ENCODE measurements around the gene SNAI1. TPM values are rescaled to one million over a fixed set of nuclear protein-coding genes. Genes with fewer than 3 reads are reported as not detected.

Gene SNAI1
- polyA plus RNA-seq, 4 donors: 1.1 to 7.8 (median 6.9) TPM; not detected in 1

GRCh38 chr20:49942303-49942702 is 40.5 kb upstream of the SNAI1 start:
- WGBS, 3 donors: 65 to 69% (median 69%) methylated on average over 3 of the region's 3 CpGs
- H3K4me1 ChIP-seq (ENCODE audit: control insufficient read depth in 3 of 3, insufficient read depth in 2 of 3, low read depth in 1 of 3, low read length in 2 of 3): peaks cover 5 to 16% (median 8%) of the 10 kb centered on the region in 3 donors
- H3K4me3 ChIP-seq (ENCODE audit: low read depth in 1 of 3, low read length in 3 of 3): no peak overlapping the region
- no peak for DNase-seq
- H3K27ac ChIP-seq (ENCODE audit: low read depth in 1 of 3, low read length in 2 of 3): no peak overlapping the region
- H3K9me3 ChIP-seq (ENCODE audit: control insufficient read depth in 2 of 2, insufficient read depth in 1 of 2, low read depth in 1 of 2, low read length in 1 of 2): no peaks in the 10 kb centered on the region
- H3K36me3 ChIP-seq (ENCODE audit: control insufficient read depth in 3 of 3, insufficient read depth in 2 of 3, low read depth in 1 of 3, low read length in 3 of 3): peaks cover 14 to 64% (median 25%) of the 10 kb centered on the region in 3 donors
- no peak for FAIRE-seq
- no peaks in the 10 kb centered on the region for H3K27me3 ChIP-seq (ENCODE audit: control insufficient read depth in 3 of 3, insufficient read depth in 3 of 3, low read length in 3 of 3)

DNA sequence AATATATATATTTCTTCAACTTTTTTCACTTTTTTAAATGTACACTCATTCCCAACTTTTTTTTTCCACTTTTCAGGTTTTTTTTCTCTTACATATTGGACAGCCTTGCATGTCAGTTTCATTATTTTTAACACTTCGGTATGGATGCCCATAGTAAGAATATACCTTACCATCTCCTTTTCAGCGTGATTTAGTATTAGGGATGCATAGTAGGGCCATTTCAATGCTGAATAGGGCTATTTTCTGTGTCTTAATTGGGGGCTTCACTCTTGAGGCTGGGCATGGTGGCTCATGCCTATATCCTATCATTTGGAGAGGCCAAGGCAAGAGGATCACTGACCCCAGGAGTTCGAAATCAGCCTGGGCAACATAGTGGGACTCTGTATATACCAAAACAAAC is 39.8 kb upstream of the SNAI1 start:
- Histone ChIP-seq H3K4me3 (ENCODE audit: low read depth in 1 of 3, low read length in 3 of 3) (no peak overlapping the region), H3K4me1 (ENCODE audit: control insufficient read depth in 3 of 3, insufficient read depth in 2 of 3, low read depth in 1 of 3, low read length in 2 of 3) (peaks cover 5 to 10% (median 8%) of the 10 kb centered on the region in 3 donors), H3K9me3 (ENCODE audit: control insufficient read depth in 2 of 2, insufficient read depth in 1 of 2, low read depth in 1 of 2, low read length in 1 of 2) (no peaks in the 10 kb centered on the region), H3K27me3 (ENCODE audit: control insufficient read depth in 3 of 3, insufficient read depth in 3 of 3, low read length in 3 of 3) (no peaks in the 10 kb centered on the region), H3K36me3 (ENCODE audit: control insufficient read depth in 3 of 3, insufficient read depth in 2 of 3, low read depth in 1 of 3, low read length in 3 of 3) (peaks cover 14 to 65% (median 26%) of the 10 kb centered on the region in 3 donors), H3K27ac (ENCODE audit: low read depth in 1 of 3, low read length in 2 of 3) (no peak overlapping the region)
- DNase-seq (no peak), FAIRE-seq (no peak)
- 91 to 94% (median 91%) methylated on average over 3 of the region's 3 CpGs for WGBS, 3 donors

DNA sequence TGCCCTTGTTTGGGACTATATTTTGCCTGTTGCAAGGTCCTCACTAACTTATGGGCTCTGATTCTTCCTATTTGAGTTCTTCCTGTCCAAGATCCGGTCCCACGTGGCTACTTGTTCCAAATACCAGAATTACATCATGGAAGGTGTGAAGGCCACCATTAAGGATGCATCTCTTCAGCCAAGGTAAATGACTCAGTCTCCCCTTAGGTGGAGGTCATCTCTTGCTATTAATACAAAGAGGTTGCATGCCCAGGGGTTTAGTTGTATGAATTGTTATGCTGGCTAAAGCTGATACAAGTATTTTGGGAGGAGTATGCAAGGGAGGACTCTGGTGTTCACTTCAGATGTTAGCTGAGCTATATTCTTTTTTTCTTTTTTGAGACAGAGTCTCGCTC is 37.5 kb upstream of the SNAI1 start:
- 91 to 95% (median 91%) methylated on average over 3 of the region's 3 CpGs for WGBS, 3 donors

GRCh38 chr20:49945701-49946477 is 36.9 kb upstream of the SNAI1 start:
- no peak for FAIRE-seq

More for the DNA sequence above, 37.5 kb upstream of the SNAI1 start:
- Histone ChIP-seq H3K4me1 (ENCODE audit: control insufficient read depth in 3 of 3, insufficient read depth in 2 of 3, low read depth in 1 of 3, low read length in 2 of 3) (peaks cover 0 to 10% (median 5%) of the 10 kb centered on the region in 3 donors), H3K27ac (ENCODE audit: low read depth in 1 of 3, low read length in 2 of 3) (peak overlapping the region in 1 of 3 donors; percentile 25), H3K27me3 (ENCODE audit: control insufficient read depth in 3 of 3, insufficient read depth in 3 of 3, low read length in 3 of 3) (no peaks in the 10 kb centered on the region), H3K9me3 (ENCODE audit: control insufficient read depth in 2 of 2, insufficient read depth in 1 of 2, low read depth in 1 of 2, low read length in 1 of 2) (no peaks in the 10 kb centered on the region), H3K4me3 (ENCODE audit: low read depth in 1 of 3, low read length in 3 of 3) (no peak overlapping the region), H3K36me3 (ENCODE audit: control insufficient read depth in 3 of 3, insufficient read depth in 2 of 3, low read depth in 1 of 3, low read length in 3 of 3) (peaks cover 26 to 75% (median 39%) of the 10 kb centered on the region in 3 donors)
- DNase-seq (no peak), FAIRE-seq (no peak)

DNA sequence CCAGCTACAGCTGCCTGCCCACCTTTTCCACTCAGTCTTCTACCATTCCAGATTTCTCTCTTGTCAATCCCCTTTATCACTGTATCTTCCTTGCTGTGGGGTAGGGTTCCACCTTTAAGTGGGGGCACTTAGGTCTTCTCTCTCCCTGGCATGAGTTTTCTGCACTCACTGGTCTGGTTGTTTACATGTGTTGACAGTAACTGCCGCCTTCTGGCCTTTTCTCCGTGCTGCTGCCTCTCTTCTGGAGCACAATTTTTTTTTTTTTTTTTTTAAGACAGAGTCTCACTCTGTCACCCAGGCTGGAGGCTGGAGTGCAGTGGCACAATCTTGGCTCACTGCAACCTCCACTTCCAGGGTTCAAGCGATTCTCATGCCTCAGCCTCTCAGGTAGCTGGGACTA is 34.6 kb upstream of the SNAI1 start:
- Histone ChIP-seq H3K27me3 (ENCODE audit: control insufficient read depth in 3 of 3, insufficient read depth in 3 of 3, low read length in 3 of 3) (no peaks in the 10 kb centered on the region), H3K27ac (ENCODE audit: low read depth in 1 of 3, low read length in 2 of 3) (no peak overlapping the region), H3K4me1 (ENCODE audit: control insufficient read depth in 3 of 3, insufficient read depth in 2 of 3, low read depth in 1 of 3, low read length in 2 of 3) (peaks cover 0 to 10% (median 3%) of the 10 kb centered on the region in 3 donors), H3K36me3 (ENCODE audit: control insufficient read depth in 3 of 3, insufficient read depth in 2 of 3, low read depth in 1 of 3, low read length in 3 of 3) (peaks cover 33 to 73% (median 50%) of the 10 kb centered on the region in 3 donors), H3K9me3 (ENCODE audit: control insufficient read depth in 2 of 2, insufficient read depth in 1 of 2, low read depth in 1 of 2, low read length in 1 of 2) (no peaks in the 10 kb centered on the region), H3K4me3 (ENCODE audit: low read depth in 1 of 3, low read length in 3 of 3) (no peak overlapping the region)
- DNase-seq (no peak), FAIRE-seq (no peak)
- WGBS, 3 donors: 73 to 89% (median 86%) methylated on average over 3 of the region's 3 CpGs

More at GRCh38 chr20:49945701-49946477, 36.9 kb upstream of the SNAI1 start:
- Histone ChIP-seq H3K4me3 (ENCODE audit: low read depth in 1 of 3, low read length in 3 of 3) (no peak overlapping the region), H3K36me3 (ENCODE audit: control insufficient read depth in 3 of 3, insufficient read depth in 2 of 3, low read depth in 1 of 3, low read length in 3 of 3) (peaks cover 31 to 75% (median 45%) of the 10 kb centered on the region in 3 donors), H3K27me3 (ENCODE audit: control insufficient read depth in 3 of 3, insufficient read depth in 3 of 3, low read length in 3 of 3) (no peaks in the 10 kb centered on the region), H3K9me3 (ENCODE audit: control insufficient read depth in 2 of 2, insufficient read depth in 1 of 2, low read depth in 1 of 2, low read length in 1 of 2) (no peaks in the 10 kb centered on the region), H3K27ac (ENCODE audit: low read depth in 1 of 3, low read length in 2 of 3) (peak overlapping the region in 1 of 3 donors; percentile 25), H3K4me1 (ENCODE audit: control insufficient read depth in 3 of 3, insufficient read depth in 2 of 3, low read depth in 1 of 3, low read length in 2 of 3) (peaks cover 0 to 10% (median 5%) of the 10 kb centered on the region in 3 donors)
- WGBS, 3 donors: 63 to 84% (median 74%) methylated on average over 10 of the region's 10 CpGs
- peak; percentile 50 to 62 for DNase-seq

DNA sequence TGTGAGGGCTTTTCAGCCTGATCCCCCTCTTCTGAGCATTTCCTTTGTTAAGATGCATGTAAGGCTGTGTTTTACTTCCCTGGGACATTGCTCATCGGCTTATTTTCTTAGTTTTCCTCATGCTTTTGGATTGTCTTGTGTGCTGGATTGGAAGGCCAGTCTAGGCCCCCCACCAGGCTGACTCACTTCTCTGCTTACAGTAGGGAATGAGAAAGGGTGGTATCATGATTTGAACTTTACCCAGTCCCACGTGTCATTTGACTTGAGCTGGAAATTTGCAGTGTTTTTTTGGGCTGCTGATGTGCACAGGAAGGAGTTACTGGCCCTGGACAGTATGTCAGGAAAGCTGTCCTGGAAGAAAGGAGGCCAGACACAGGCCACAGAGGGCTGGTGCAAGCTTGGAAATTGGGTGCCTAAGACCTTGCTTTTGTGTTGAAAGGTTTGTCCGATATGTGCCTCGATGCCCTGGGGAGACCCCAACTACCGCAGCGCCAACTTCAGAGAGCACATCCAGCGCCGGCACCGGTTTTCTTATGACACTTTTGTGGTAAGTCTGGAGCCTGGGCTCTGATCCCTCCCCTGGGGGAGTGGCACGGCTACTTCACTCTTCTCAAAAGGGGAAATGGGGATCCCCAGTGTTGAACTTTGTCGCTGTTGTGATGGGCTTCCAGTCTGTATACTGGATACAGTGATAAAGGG is 33.8 kb upstream of the SNAI1 start:
- Histone ChIP-seq H3K4me1 (ENCODE audit: control insufficient read depth in 3 of 3, insufficient read depth in 2 of 3, low read depth in 1 of 3, low read length in 2 of 3) (peaks cover 0 to 10% (median 3%) of the 10 kb centered on the region in 3 donors), H3K27ac (ENCODE audit: low read depth in 1 of 3, low read length in 2 of 3) (no peak overlapping the region), H3K4me3 (ENCODE audit: low read depth in 1 of 3, low read length in 3 of 3) (no peak overlapping the region), H3K9me3 (ENCODE audit: control insufficient read depth in 2 of 2, insufficient read depth in 1 of 2, low read depth in 1 of 2, low read length in 1 of 2) (no peaks in the 10 kb centered on the region), H3K36me3 (ENCODE audit: control insufficient read depth in 3 of 3, insufficient read depth in 2 of 3, low read depth in 1 of 3, low read length in 3 of 3) (peaks cover 33 to 76% (median 50%) of the 10 kb centered on the region in 3 donors), H3K27me3 (ENCODE audit: control insufficient read depth in 3 of 3, insufficient read depth in 3 of 3, low read length in 3 of 3) (no peaks in the 10 kb centered on the region)
- FAIRE-seq: no peak
- WGBS, 3 donors: 89 to 92% (median 89%) methylated on average over 11 of the region's 11 CpGs
- DNase-seq: peak in 1 of 2 donors; percentile 50

DNA sequence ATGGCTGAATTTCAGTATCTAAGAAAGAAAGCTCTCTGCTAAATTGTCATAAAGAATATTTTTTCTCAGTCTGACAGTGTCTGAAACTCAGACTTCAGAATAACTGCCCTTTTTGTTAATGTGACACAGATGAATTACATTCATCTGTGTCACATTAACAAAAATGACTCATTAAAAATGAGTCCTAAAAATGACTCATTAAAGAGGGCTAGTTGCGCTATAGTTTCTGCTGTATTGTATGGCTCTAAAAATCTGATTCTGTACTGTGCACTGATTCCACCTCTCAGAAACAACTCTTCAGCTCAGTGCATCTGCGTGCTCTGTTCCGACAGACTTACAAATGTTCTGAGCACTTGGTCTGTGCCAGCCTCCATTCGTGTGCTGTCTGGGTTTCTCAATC is 31.6 kb upstream of the SNAI1 start:
- DNase-seq (no peak), FAIRE-seq (no peak)
- H3K9me3 ChIP-seq (ENCODE audit: control insufficient read depth in 2 of 2, insufficient read depth in 1 of 2, low read depth in 1 of 2, low read length in 1 of 2): no peaks in the 10 kb centered on the region
- H3K27ac ChIP-seq (ENCODE audit: low read depth in 1 of 3, low read length in 2 of 3): no peak overlapping the region
- 81 to 93% (median 82%) methylated on average over 4 of the region's 4 CpGs for WGBS, 3 donors
- H3K4me3 ChIP-seq (ENCODE audit: low read depth in 1 of 3, low read length in 3 of 3): no peak overlapping the region
- H3K36me3 ChIP-seq (ENCODE audit: control insufficient read depth in 3 of 3, insufficient read depth in 2 of 3, low read depth in 1 of 3, low read length in 3 of 3): peaks cover 29 to 83% (median 48%) of the 10 kb centered on the region in 3 donors
- peaks cover 0 to 10% (median 0%) of the 10 kb centered on the region in 3 donors for H3K4me1 ChIP-seq (ENCODE audit: control insufficient read depth in 3 of 3, insufficient read depth in 2 of 3, low read depth in 1 of 3, low read length in 2 of 3)
- no peaks in the 10 kb centered on the region for H3K27me3 ChIP-seq (ENCODE audit: control insufficient read depth in 3 of 3, insufficient read depth in 3 of 3, low read length in 3 of 3)

DNA sequence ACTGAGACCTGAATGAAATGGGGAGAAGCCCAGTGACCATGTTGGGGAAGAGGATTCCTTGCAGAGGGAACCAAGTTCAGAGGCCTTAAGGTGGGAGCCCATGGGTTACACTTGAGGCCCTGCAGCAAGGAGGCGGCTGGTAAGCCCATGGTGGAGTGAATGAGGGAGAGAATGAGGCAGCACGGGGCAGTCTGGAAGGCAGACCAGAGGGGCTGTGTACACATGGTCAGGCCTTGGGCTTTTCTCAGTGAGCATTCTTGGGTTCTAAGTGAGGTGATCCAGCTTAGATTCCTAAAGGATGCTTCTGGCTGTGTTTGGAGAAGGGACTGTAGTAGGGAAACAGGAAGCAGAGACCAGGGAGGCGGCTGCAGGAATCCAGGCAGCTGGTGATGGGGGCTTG is 27.6 kb upstream of the SNAI1 start:
- WGBS, 3 donors: 94 to 97% (median 96%) methylated on average over 3 of the region's 3 CpGs
- peaks cover 20 to 89% (median 36%) of the 10 kb centered on the region in 3 donors for H3K36me3 ChIP-seq (ENCODE audit: control insufficient read depth in 3 of 3, insufficient read depth in 2 of 3, low read depth in 1 of 3, low read length in 3 of 3)

More for the DNA sequence above, 27.6 kb upstream of the SNAI1 start:
- no peaks in the 10 kb centered on the region for H3K4me1 ChIP-seq (ENCODE audit: control insufficient read depth in 3 of 3, insufficient read depth in 2 of 3, low read depth in 1 of 3, low read length in 2 of 3)
- H3K4me3 ChIP-seq (ENCODE audit: low read depth in 1 of 3, low read length in 3 of 3): no peak overlapping the region
- no peak overlapping the region for H3K27ac ChIP-seq (ENCODE audit: low read depth in 1 of 3, low read length in 2 of 3)
- no peaks in the 10 kb centered on the region for H3K27me3 ChIP-seq (ENCODE audit: control insufficient read depth in 3 of 3, insufficient read depth in 3 of 3, low read length in 3 of 3)
- peaks cover 0 to 4% of the 10 kb centered on the region in 2 donors for H3K9me3 ChIP-seq (ENCODE audit: control insufficient read depth in 2 of 2, insufficient read depth in 1 of 2, low read depth in 1 of 2, low read length in 1 of 2)
- DNase-seq (no peak), FAIRE-seq (no peak)

All from small intestine (tissue), 7 donors.